PC-3 (cell line): ENCODE data around the gene SCNM1. TPM values are rescaled to one million over a fixed set of nuclear protein-coding genes. Genes with fewer than 3 reads are reported as not detected.

Source experiments
- ATAC-seq: fragments of 200-7000 bp; cut with Tn5 transposase; 2 replicates; pipeline ENCODE4 v1.9.1; 2020; ENCODE audit warnings: mild to moderate bottlenecking, moderate library complexity
- BruUV-seq: library from RNA; stranded (reverse); fragments of 400-500 nt; replicated peaks from 2 replicates; lab custom pipeline; 2021; lab: Mats Ljungman, UMichigan
- CTCF ChIA-PET: fragments of 300-600 bp; sonication (Branson Sonifier 250); formaldehyde crosslinking; loops from one replicate; lab custom pipeline; 2022; ENCODE audit warnings: antibody characterized with exemption; lab: Charles Lee
- POLR2A ChIA-PET: fragments of 300-600 bp; sonication (Branson Sonifier 250); formaldehyde crosslinking; loops from one replicate; lab custom pipeline; 2022; ENCODE audit warnings: antibody characterized with exemption; ENCODE audit not compliant: unreplicated experiment; lab: Charles Lee
- DNase-seq: peaks from one replicate; pipeline ENCODE4 v3.0.0-alpha.2; 2015
- H2AFZ ChIP-seq: fragments of 300-600 bp; sonication (generic); 2 replicates; pipeline ENCODE4 v1.6.0; 2016; ENCODE audit warnings: antibody characterized with exemption, low read length
- H3F3A ChIP-seq: fragments of 300-600 bp; sonication (generic); one replicate; pipeline ENCODE4 v1.6.0; 2017; ENCODE audit warnings: antibody characterized with exemption, low read length, control low read depth, mild to moderate bottlenecking; ENCODE audit not compliant: unreplicated experiment
- H3K27ac ChIP-seq: fragments of 300-600 bp; sonication (generic); 2 replicates; pipeline ENCODE4 v1.5.1; 2016; ENCODE audit warnings: mild to moderate bottlenecking, low read length
- H3K27me3 ChIP-seq: fragments of 300-600 bp; sonication (generic); 2 replicates; pipeline ENCODE4 v1.6.1; 2016; ENCODE audit warnings: low read length, mixed read lengths
- H3K36me3 ChIP-seq: fragments of 300-600 bp; sonication (generic); 2 replicates; pipeline ENCODE4 v1.6.1; 2016; ENCODE audit warnings: low read depth, mixed run types, low read length, mixed read lengths
- H3K4me1 ChIP-seq: fragments of 300-600 bp; sonication (generic); 2 replicates; pipeline ENCODE4 v1.5.1; 2016; ENCODE audit warnings: low read length; ENCODE audit not compliant: insufficient read depth
- H3K4me2 ChIP-seq: fragments of 300-600 bp; sonication (generic); 2 replicates; pipeline ENCODE4 v1.6.0; 2016; ENCODE audit warnings: low read length
- H3K4me3 ChIP-seq: fragments of 300-600 bp; sonication (generic); 2 replicates; pipeline ENCODE4 v1.5.1; 2016; ENCODE audit warnings: mild to moderate bottlenecking, low read length, mixed read lengths
- H3K79me2 ChIP-seq: fragments of 300-600 bp; sonication (generic); 2 replicates; pipeline ENCODE4 v1.6.1; 2017; ENCODE audit warnings: low read length, mixed read lengths
- H3K9ac ChIP-seq: fragments of 300-600 bp; sonication (generic); 2 replicates; pipeline ENCODE4 v1.6.0; 2016; ENCODE audit warnings: mild to moderate bottlenecking, low read length
- H3K9me2 ChIP-seq: fragments of 300-600 bp; sonication (generic); replicated peaks from 2 replicates; pipeline ENCODE4 v1.6.1; 2016; ENCODE audit warnings: mixed run types, low read length, mixed read lengths
- H3K9me3 ChIP-seq: fragments of 300-600 bp; sonication (generic); 2 replicates; pipeline ENCODE4 v1.6.1; 2016; ENCODE audit warnings: low read length, mixed read lengths
- H4K20me1 ChIP-seq: fragments of 300-600 bp; sonication (generic); 2 replicates; pipeline ENCODE4 v1.6.1; 2016; ENCODE audit warnings: low read length, mixed read lengths
- EZH2 ChIP-seq: fragments of 300-600 bp; sonication (generic); IDR thresholded peaks from one replicate; pipeline ENCODE4 v1.6.1; 2017; ENCODE audit warnings: antibody characterized with exemption, mild to moderate bottlenecking, low read length; ENCODE audit not compliant: unreplicated experiment
- EZH2phosphoT487 ChIP-seq: fragments of 300-600 bp; sonication (generic); IDR thresholded peaks from 2 replicates; pipeline ENCODE4 v1.6.1; 2018; ENCODE audit warnings: mild to moderate bottlenecking, antibody characterized with exemption, low read length, borderline replicate concordance
- intact Hi-C: fragments of 100-400 bp; cut with micrococcal nuclease; formaldehyde crosslinking; loops from 2 replicates; pipeline ENCODE4 v1.9.0; 2023
- total RNA-seq: library from RNA; depleted of rRNA; stranded (reverse); fragments of >200 nt; gene quantifications from 2 replicates; pipeline ENCODE4 v1.2.3, GENCODE V29; 2014
- TF ChIP-seq, protein P1 (sequence below): fragments of 300-600 bp; sonication (generic); conservative IDR thresholded peaks from 2 replicates; pipeline ENCODE4 v1.5.1; 2017; ENCODE audit warnings: antibody characterized with exemption, low read depth, mild to moderate bottlenecking, low read length

The SCNM1 gene
- total RNA-seq, 1 experiment from 2014 or later = 80.3 TPM

DNA sequence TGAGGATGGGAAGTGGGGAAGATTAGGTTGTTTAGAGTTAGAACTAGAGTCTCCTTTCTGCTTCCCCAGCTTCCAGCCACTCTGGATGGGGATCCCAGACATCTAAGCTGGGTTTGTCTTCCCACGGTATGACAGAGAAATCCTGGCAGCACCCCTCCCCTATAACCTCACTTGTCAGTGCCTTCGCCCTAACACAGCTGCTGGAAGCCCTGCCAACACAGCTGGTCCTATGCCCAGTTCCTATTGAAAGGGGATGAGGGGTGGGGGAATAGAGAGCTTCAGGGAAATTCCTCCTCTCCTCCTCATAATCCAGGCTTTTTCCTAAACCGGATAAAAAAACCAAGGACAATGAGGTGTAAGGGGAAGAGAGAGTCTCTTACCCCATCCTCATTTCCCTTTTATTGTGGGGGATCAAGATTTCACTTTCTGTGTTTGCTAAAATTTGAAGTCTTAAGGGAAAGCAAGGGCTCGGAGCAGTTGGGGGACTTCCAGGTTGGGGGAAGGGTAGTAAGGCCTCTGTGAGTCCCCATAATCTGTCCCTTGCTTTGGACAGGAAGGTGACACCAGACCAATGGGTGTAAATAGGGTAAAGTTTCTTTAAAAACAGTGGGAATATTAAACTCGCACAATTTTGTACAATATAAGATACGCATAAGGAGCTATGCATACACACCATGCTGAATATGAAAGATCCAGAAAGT is 9.2 kb downstream of the SCNM1 start:
- POLR2A ChIA-PET = no interaction called here
- no peak for ATAC-seq

DNA sequence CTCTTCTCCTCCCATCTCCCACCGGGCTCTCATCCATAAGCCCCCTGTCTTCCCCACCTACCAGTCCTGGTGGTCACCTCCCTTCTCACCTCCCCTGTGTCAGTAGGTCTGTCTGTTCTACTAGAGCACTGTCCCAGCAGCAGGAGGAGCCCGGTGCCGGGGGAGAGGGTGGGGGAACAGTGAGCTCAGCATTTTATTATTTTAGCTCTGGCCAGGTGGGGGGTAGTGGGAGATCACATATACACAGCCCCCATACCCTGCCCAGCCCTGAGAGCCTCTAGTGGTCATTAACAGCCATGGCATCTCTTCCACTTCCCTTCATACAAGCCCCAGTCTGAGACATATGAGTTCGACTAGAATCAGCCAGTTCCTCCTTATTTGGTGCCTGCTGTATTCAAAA is 9.9 kb downstream of the SCNM1 start, which contains the start of gene TMOD4:
TSS of gene TMOD4 (minus strand) at position 119 of the 400 bp plus-strand sequence. CDS start 1,106 bp downstream, outside the sequence.
- POLR2A ChIA-PET = no interaction called here
- intact Hi-C loops = no loop called here
- H3K27me3 ChIP-seq = no peaks in the 10 kb centered on the region
- DNase-seq (no peak), ATAC-seq (peak; percentile 63)
- H3K79me2 ChIP-seq = no peaks in the 10 kb centered on the region
- no peaks in the 10 kb centered on the region for H3F3A ChIP-seq
- no peak within 1 kb of the TSS for H3K4me2 ChIP-seq
- no peaks in the 10 kb centered on the region for H3K9me2 ChIP-seq
- no peak within 1 kb of the TSS for H3K27ac ChIP-seq
- H3K9me3 ChIP-seq = no peaks in the 10 kb centered on the region
- no peak within 1 kb of the TSS for H3K4me3 ChIP-seq
- no peaks in the 10 kb centered on the region for H3K4me1 ChIP-seq
- no peak for TF ChIP-seq EZH2
- TF ChIP-seq, protein P1, sequence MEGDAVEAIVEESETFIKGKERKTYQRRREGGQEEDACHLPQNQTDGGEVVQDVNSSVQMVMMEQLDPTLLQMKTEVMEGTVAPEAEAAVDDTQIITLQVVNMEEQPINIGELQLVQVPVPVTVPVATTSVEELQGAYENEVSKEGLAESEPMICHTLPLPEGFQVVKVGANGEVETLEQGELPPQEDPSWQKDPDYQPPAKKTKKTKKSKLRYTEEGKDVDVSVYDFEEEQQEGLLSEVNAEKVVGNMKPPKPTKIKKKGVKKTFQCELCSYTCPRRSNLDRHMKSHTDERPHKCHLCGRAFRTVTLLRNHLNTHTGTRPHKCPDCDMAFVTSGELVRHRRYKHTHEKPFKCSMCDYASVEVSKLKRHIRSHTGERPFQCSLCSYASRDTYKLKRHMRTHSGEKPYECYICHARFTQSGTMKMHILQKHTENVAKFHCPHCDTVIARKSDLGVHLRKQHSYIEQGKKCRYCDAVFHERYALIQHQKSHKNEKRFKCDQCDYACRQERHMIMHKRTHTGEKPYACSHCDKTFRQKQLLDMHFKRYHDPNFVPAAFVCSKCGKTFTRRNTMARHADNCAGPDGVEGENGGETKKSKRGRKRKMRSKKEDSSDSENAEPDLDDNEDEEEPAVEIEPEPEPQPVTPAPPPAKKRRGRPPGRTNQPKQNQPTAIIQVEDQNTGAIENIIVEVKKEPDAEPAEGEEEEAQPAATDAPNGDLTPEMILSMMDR = peak; percentile 70
- no peak within 1 kb of the TSS for H3K9ac ChIP-seq
- peaks cover 28% of the 10 kb centered on the region for H3K36me3 ChIP-seq
- CTCF ChIA-PET = interaction anchor here (1.3 kb wide), 1 partner anchor 76 kb away, joined by 4 read pairs; no protein-coding TSS in a partner anchor
- no peak within 1 kb of the TSS for H2AFZ ChIP-seq
- H4K20me1 ChIP-seq = no peaks in the 10 kb centered on the region
- no TSS peak for BruUV-seq

More for the DNA sequence above, 9.2 kb downstream of the SCNM1 start:
- Histone ChIP-seq H3K9me2 (no peaks in the 10 kb centered on the region), H3K27ac (no peak overlapping the region), H3K4me3 (no peak overlapping the region), H3F3A (no peaks in the 10 kb centered on the region), H3K4me2 (no peak overlapping the region), H3K79me2 (no peaks in the 10 kb centered on the region), H3K4me1 (no peaks in the 10 kb centered on the region), H3K27me3 (no peaks in the 10 kb centered on the region), H4K20me1 (no peaks in the 10 kb centered on the region), H3K36me3 (peaks cover 26% of the 10 kb centered on the region; the same call in 1 of the 2 replicates), H3K9ac (no peak overlapping the region), H3K9me3 (no peaks in the 10 kb centered on the region), H2AFZ (no peak overlapping the region)
- CTCF ChIA-PET = no interaction called here
- intact Hi-C loops = no loop called here
- no peak for DNase-seq
- no TSS peak for BruUV-seq
- TF ChIP-seq, protein P1 = no peak
- TF ChIP-seq EZH2 = no peak
- TF ChIP-seq EZH2phosphoT487 = no peak

DNA sequence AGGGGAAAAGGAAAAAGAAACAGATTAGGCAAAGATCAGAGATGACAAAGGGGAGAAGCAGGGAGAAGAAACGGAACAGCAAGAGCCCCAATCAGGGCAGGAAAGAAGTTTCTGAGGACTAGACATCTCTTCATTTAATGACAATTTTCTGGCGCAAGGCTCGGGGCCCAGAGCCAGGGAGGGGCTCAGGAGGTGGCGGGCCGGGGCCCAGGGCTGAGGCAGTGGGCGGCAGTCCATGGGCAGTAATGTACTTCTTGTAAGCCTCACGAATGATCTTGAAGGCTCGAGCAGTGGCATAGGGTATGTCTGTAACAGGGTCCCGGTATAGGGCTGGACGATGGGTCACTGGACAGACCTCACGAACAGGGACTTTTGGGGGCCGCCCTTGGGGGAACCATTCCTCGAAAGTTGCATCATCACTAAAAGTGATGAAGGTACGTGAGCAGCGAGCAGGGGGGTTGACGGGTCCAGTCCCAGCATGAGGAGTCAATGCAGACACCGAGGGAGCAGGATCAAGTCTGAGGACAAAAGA is 10.6 kb downstream of the SCNM1 start:
- Histone ChIP-seq H3K9me3 (no peaks in the 10 kb centered on the region), H2AFZ (no peak overlapping the region), H3K27ac (no peak overlapping the region), H3K9me2 (no peaks in the 10 kb centered on the region), H3K4me3 (no peak overlapping the region), H3K9ac (no peak overlapping the region), H3K79me2 (no peaks in the 10 kb centered on the region), H3F3A (no peaks in the 10 kb centered on the region), H3K36me3 (peaks cover 31% of the 10 kb centered on the region), H3K27me3 (no peaks in the 10 kb centered on the region), H3K4me1 (no peaks in the 10 kb centered on the region), H3K4me2 (no peak overlapping the region), H4K20me1 (no peaks in the 10 kb centered on the region)
- ChIA-PET CTCF (interaction anchor here (1.3 kb wide), 1 partner anchor 77 kb away, joined by 4 read pairs; no protein-coding TSS in a partner anchor), POLR2A (no interaction called here)
- intact Hi-C loops = no loop called here
- ATAC-seq = no peak
- BruUV-seq = TSS peak; percentile 17
- no peak for DNase-seq
- TF ChIP-seq, protein P1 = no peak
- TF ChIP-seq EZH2phosphoT487 (no peak), EZH2 (no peak)
